Central memory CD8-positive, alpha-beta T cell (primary cell): Measurements from ENCODE around the gene ANXA10.

ENCODE experiments used
- ATAC-seq: fragments of 150-1000 bp; cut with Tn5 transposase; replicated peaks from 2 replicates; pipeline ENCODE4 v1.10.0; 2022; ENCODE audit warnings: mild to moderate bottlenecking, moderate FRiP score, moderate number of reproducible peaks; ENCODE audit not compliant: poor library complexity, severe bottlenecking; ENCODE audit errors: extremely low read depth
- DNase-seq, 2 donors: peaks; one replicate each; pipeline ENCODE4 v3.0.0; 2021; ENCODE audit warnings: low spot score in 2 of 2
- H3K27ac Mint-ChIP-seq: one replicate; pipeline ENCODE4 v1.8.0; 2022; ENCODE audit warnings: low read depth, mild to moderate bottlenecking, moderate library complexity, mixed read lengths
- H3K27me3 Mint-ChIP-seq: one replicate; pipeline ENCODE4 v1.8.0; 2022; ENCODE audit warnings: mixed read lengths
- H3K36me3 Mint-ChIP-seq: one replicate; pipeline ENCODE4 v1.8.0; 2022; ENCODE audit warnings: mild to moderate bottlenecking, moderate library complexity, mixed read lengths; ENCODE audit not compliant: insufficient read depth
- H3K4me1 Mint-ChIP-seq: one replicate; pipeline ENCODE4 v1.8.0; 2022; ENCODE audit warnings: mixed read lengths
- H3K4me3 Mint-ChIP-seq: one replicate; pipeline ENCODE4 v1.8.0; 2022; ENCODE audit warnings: mild to moderate bottlenecking, moderate library complexity, mixed read lengths
- H3K9me3 Mint-ChIP-seq: one replicate; pipeline ENCODE4 v1.8.0; 2022; ENCODE audit warnings: mixed read lengths

The ANXA10 gene, protein sequence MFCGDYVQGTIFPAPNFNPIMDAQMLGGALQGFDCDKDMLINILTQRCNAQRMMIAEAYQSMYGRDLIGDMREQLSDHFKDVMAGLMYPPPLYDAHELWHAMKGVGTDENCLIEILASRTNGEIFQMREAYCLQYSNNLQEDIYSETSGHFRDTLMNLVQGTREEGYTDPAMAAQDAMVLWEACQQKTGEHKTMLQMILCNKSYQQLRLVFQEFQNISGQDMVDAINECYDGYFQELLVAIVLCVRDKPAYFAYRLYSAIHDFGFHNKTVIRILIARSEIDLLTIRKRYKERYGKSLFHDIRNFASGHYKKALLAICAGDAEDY

DNA sequence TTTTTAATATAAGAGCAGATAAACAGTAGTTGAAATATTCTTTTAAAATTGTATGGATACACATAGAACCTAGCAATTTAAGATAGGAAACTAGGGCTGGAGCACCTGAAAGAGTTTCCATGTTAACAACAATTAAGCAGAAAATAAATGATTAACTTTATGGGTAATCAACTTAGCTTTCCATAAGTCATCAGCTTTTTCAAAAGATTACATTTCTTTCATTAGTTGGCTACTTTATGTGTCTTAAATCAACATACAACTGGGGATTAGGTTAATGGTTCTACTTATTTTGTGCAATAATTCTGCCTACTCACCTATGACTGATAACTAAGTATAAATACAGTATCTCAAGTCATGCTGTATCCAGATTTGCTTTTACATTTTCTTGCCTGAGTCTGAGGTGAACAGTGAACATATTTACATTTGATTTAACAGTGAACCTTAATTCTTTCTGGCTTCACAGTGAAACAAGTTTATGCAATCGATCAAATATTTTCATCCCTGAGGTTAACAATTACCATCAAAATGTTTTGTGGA, at the start of gene ANXA10:
ANXA10 (plus strand) TSS at position 362 of the 537 bp plus-strand sequence; CDS start at position 526, 164 bp downstream.
- Mint-ChIP-seq H3K36me3 (no peaks in the 10 kb centered on the region), H3K4me3 (no peak within 1 kb of the TSS), H3K27me3 (no peaks in the 10 kb centered on the region), H3K4me1 (no peaks in the 10 kb centered on the region), H3K9me3 (peaks cover 15% of the 10 kb centered on the region), H3K27ac (no peak within 1 kb of the TSS)
- ATAC-seq (no peak), DNase-seq (no peak)

DNA sequence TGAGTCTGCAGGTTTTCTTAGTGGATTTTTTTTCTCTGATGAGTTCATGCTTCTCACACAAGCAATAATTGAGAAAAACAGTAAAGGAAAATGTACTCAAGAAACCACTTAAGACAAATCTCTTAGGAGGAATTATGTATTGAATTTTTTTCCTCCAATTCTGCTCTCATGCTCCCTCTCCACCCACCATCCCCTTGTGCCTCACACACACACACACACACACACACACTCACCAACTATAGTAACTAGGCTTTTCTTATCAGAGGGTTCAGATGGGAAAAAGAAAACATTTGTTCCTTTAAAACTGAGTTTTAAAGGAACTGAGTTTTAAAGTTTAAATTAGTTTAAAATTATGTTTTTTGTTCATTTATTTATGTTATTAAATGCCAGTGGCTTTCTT, 47.0 kb upstream of the ANXA10 start:
- Mint-ChIP-seq H3K4me1 (no peaks in the 10 kb centered on the region), H3K27me3 (no peaks in the 10 kb centered on the region), H3K36me3 (peaks cover 2% of the 10 kb centered on the region)

DNA sequence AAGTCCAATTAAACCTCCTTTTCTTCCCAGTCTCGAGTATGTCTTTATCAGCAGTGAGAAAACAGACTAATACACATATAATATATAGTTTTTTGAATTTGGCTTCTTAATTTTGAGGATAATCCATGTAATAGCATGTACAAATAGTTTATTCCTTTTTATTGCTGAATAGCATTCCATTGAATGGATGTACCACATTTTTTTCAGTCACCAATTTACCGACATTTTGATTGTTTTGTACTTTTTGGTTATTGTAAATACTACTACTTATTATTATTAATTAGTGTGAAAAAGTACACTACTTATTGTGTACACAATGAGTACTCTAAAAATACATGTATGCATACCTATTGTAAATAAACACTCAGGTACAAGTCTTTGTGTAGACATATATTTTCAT, 42.3 kb upstream of the ANXA10 start:
- H3K9me3 Mint-ChIP-seq = peaks cover 9% of the 10 kb centered on the region
- no peak for ATAC-seq
- no peak overlapping the region for H3K27ac Mint-ChIP-seq
- no peaks in the 10 kb centered on the region for H3K27me3 Mint-ChIP-seq
- no peak overlapping the region for H3K4me3 Mint-ChIP-seq
- H3K36me3 Mint-ChIP-seq = peaks cover 2% of the 10 kb centered on the region
- H3K4me1 Mint-ChIP-seq = no peaks in the 10 kb centered on the region
- no peak for DNase-seq

More for the DNA sequence above, 47.0 kb upstream of the ANXA10 start:
- DNase-seq (no peak), ATAC-seq (no peak)
- Mint-ChIP-seq H3K4me3 (no peak overlapping the region), H3K27ac (no peak overlapping the region), H3K9me3 (peaks cover 9% of the 10 kb centered on the region)

DNA sequence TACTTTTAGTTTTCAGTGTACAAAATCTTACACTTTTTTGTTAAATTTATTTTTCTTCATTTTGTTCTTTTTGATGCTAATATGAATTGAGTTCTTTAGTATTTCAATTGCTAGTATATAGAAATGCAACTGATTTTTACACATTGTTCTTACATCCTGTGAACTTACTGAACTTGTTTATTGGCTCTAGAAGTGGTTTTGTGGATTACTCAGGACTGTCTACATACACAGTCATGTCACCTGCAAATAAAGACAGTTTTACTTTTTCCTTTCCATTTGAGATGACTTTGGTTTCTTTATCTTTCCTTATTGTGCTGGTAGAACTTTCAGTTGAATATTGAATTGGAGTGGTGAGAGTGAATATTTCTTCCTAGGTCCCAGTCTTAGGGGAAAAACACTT, 40.8 kb upstream of the ANXA10 start:
- H3K4me1 Mint-ChIP-seq = no peaks in the 10 kb centered on the region
- no peak overlapping the region for H3K27ac Mint-ChIP-seq
- ATAC-seq (no peak), DNase-seq (no peak)
- H3K36me3 Mint-ChIP-seq = peaks cover 2% of the 10 kb centered on the region
- no peaks in the 10 kb centered on the region for H3K27me3 Mint-ChIP-seq
- H3K4me3 Mint-ChIP-seq = no peak overlapping the region
- H3K9me3 Mint-ChIP-seq = peaks cover 9% of the 10 kb centered on the region

DNA sequence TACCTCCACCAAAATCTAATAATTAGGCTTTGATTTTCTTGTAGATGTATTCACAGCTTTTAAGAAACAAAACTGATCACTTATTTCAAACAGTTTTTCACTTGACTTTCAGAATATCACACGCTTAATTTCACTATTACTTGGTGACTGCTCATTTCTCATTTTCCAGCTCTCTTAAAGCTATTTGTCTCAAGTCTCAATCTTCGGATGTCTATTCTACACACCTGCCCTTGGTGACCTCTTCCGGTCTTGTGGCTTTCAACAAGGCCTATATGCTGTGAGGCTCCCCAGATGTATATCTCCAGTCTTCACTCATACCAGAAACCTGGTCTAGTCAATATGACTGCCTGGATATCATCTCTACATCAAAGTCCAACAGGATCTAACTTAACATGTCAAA, 34.9 kb upstream of the ANXA10 start:
- Mint-ChIP-seq H3K27me3 (no peaks in the 10 kb centered on the region), H3K4me3 (no peak overlapping the region), H3K27ac (no peak overlapping the region), H3K4me1 (no peaks in the 10 kb centered on the region), H3K9me3 (peaks cover 7% of the 10 kb centered on the region), H3K36me3 (no peaks in the 10 kb centered on the region)
- ATAC-seq = no peak
- DNase-seq = no peak

DNA sequence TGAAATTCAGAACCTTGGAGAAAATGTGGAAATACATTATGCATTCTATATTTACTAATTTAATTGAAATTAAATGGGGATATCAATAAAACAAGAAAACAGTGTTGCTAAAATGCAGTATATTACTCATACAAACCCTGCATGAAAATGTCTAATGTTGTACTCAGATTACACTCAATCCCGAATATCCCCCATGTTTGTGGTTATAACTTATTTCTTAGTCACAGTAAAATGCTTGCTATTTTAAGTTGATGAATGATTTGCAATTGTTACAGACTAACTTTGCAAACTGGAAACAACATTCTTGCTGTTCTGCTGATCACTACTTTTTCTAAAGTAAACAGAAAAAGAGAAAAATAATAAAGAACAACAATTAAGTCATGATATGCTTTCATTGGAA, 33.1 kb upstream of the ANXA10 start:
- Mint-ChIP-seq H3K4me3 (no peak overlapping the region), H3K27ac (no peak overlapping the region), H3K27me3 (no peaks in the 10 kb centered on the region), H3K4me1 (no peaks in the 10 kb centered on the region), H3K36me3 (no peaks in the 10 kb centered on the region), H3K9me3 (peaks cover 7% of the 10 kb centered on the region)
- no peak for ATAC-seq
- DNase-seq = no peak

DNA sequence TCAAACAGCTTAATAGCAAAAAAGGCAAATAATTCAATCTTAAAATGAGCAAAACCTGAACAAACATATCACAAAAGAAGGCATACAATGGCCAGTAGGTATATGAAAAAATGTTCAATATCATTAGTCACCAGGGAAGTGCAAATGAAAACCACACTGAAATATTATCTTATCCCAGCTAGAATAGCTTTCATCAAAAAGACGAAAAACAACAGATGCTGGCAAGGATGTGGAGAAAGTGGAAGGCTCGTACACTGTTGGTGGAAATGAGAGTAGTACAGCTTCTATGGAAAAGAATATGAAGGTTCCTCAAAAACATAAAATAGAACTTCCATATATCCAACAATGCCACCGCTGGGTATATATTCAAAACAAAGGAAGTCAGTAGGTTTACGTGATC, 29.3 kb upstream of the ANXA10 start:
- no peak overlapping the region for H3K4me3 Mint-ChIP-seq
- no peak overlapping the region for H3K27ac Mint-ChIP-seq
- H3K27me3 Mint-ChIP-seq = no peaks in the 10 kb centered on the region
- H3K36me3 Mint-ChIP-seq = no peaks in the 10 kb centered on the region
- ATAC-seq = no peak
- H3K4me1 Mint-ChIP-seq = no peaks in the 10 kb centered on the region
- peaks cover 5% of the 10 kb centered on the region for H3K9me3 Mint-ChIP-seq
- DNase-seq = no peak

DNA sequence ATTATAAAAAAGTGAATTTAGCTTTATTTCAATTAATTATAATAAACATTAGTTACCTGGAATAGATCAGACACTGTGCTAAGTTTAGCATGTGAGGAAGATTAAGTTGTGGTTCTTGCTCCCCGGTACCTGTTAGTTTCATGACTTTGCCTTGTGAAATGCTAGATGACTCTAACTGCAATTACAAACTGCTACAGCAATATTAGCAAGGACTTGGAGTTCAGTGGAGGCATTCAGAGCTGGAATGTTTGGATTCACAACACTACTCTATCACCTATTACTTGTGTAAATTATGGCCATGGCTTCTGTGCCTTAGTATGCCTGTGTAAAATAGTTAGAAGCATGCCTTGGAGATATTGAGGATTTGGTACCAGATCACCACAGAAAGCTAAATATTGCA, 21.4 kb upstream of the ANXA10 start:
- Mint-ChIP-seq H3K27ac (no peak overlapping the region), H3K9me3 (peaks cover 18% of the 10 kb centered on the region), H3K4me1 (no peaks in the 10 kb centered on the region), H3K4me3 (no peak overlapping the region), H3K36me3 (peaks cover 4% of the 10 kb centered on the region), H3K27me3 (no peaks in the 10 kb centered on the region)
- DNase-seq (no peak), ATAC-seq (no peak)

DNA sequence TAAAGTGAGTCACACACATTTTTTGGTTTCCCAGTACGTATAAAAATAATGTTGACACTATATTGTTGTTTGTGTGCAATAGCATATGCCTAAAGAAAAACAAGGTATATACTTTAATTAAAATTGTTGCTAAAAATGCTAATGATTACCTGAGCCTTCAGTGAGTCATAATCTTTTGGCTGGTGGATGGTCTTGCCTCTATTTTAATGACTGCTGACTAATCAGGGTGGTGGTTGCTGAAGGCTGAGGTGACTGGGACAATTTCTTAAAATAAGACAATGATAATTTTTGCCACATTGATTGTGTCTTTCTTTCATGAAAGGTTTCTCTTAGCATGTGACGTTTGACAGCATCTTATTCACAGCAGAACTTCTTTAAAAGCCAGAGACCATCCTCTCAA, 21.0 kb upstream of the ANXA10 start:
- no peak for ATAC-seq
- Mint-ChIP-seq H3K4me3 (no peak overlapping the region), H3K27me3 (no peaks in the 10 kb centered on the region)

DNA sequence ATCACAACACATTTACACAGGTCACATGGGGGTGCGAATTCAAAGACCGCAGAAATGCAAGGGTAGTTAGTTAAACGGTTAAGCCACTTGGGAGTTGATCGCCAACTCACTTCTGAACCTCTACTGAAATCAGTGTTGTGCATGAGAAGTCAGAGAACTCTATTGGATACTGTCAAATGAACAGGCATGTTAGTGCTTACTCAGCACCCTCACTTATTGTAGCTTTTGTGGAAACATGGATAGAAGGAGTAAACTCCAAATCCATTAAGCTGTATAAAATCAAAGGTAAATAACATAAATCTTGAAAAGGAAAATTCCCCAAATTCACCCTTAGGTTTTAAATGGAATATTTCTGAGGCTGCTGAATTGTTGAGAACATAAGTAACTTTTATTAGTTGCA, 17.5 kb upstream of the ANXA10 start:
- Mint-ChIP-seq H3K4me3 (no peak overlapping the region), H3K9me3 (peaks cover 3% of the 10 kb centered on the region), H3K27me3 (no peaks in the 10 kb centered on the region), H3K36me3 (no peaks in the 10 kb centered on the region), H3K4me1 (no peaks in the 10 kb centered on the region), H3K27ac (no peak overlapping the region)
- DNase-seq (no peak), ATAC-seq (no peak)

More for the DNA sequence above, 21.0 kb upstream of the ANXA10 start:
- no peak for DNase-seq
- peaks cover 18% of the 10 kb centered on the region for H3K9me3 Mint-ChIP-seq
- H3K36me3 Mint-ChIP-seq = peaks cover 4% of the 10 kb centered on the region
- no peak overlapping the region for H3K27ac Mint-ChIP-seq
- H3K4me1 Mint-ChIP-seq = no peaks in the 10 kb centered on the region

DNA sequence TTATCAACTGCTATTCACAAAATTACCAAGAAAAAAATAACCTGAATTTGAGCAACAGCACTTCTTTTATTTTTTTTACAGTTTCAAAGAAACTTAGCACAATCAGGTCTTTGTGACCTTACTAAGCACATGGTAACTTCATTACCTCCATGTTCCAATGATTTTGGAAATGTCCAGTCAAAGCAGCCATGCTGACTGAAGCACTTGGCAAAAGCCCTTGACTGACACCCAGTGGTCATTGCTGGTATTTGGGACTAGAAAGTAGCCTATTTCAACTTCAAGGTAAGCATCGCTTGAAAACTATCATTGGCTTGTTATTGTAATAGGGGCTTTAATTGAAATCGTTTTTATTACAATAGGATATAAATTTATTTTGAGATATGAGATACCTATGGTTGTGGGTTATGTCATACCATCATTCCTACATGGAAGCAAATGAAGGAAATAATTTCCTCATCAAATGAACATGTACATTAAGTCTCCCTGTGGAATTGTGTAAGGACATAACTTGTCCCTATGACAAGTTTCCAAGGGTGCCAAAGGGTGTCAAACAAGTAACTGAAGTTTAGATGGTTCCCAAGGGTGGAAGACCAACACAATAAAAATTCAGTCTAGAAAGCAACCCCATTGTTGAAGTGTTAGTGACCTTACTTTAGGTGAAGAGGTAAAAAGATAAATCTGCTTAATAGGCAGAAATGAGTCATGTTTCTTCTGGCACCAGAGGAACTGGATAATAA, 15.2 kb upstream of the ANXA10 start:
- H3K4me1 Mint-ChIP-seq = no peaks in the 10 kb centered on the region
- ATAC-seq (no peak), DNase-seq (no peak)
- no peak overlapping the region for H3K27ac Mint-ChIP-seq
- H3K9me3 Mint-ChIP-seq = no peaks in the 10 kb centered on the region
- H3K27me3 Mint-ChIP-seq = no peaks in the 10 kb centered on the region
- no peaks in the 10 kb centered on the region for H3K36me3 Mint-ChIP-seq
- no peak overlapping the region for H3K4me3 Mint-ChIP-seq

DNA sequence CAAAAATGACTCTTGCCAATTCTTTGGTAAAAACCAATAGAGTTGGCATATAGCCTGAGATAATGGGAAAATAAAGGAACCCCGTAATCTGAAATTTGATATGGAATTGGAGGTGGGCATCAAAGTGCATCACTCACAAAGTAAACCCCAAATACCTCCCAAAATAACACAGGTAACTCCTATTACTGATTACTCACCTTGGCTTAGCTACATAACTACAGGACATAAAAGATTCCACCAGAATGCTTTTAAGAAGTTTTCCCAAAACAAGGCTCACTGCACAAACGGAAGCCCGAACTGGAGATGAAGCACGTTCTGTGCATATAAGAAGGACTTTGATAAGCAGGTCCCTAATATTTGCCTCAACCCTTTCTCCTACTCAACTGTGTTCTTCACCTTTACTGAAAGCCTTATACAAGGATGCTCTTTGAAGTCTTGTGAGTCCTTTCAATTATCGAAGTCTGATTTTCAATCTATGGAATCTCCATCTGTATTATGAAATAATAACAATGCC, 14.6 kb upstream of the ANXA10 start:
- no peaks in the 10 kb centered on the region for H3K4me1 Mint-ChIP-seq
- H3K9me3 Mint-ChIP-seq = no peaks in the 10 kb centered on the region
- no peak for DNase-seq
- no peaks in the 10 kb centered on the region for H3K36me3 Mint-ChIP-seq
- H3K4me3 Mint-ChIP-seq = no peak overlapping the region
- no peak for ATAC-seq
- no peak overlapping the region for H3K27ac Mint-ChIP-seq
- no peaks in the 10 kb centered on the region for H3K27me3 Mint-ChIP-seq

DNA sequence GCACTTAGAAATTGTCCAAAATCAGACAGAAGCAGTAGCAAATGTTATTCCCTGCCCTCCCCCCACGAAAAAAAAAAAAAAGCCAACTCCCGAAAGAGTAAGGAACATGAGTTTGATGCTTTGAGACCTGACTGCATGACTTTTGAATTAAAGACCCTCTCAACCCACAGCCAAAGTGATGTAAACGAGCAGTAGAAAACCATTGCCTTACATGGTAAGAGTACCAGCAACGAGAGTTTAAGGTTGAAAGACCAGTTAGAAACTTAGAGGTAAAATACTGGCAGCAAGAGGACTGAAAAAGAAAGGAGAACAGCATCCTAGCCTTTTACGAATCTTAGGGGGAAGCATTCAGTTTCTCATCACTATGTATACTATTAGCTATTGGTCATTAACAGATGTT, 10.0 kb upstream of the ANXA10 start:
- Mint-ChIP-seq H3K4me1 (no peaks in the 10 kb centered on the region), H3K4me3 (no peak overlapping the region), H3K27ac (no peak overlapping the region), H3K36me3 (no peaks in the 10 kb centered on the region), H3K9me3 (peaks cover 10% of the 10 kb centered on the region), H3K27me3 (no peaks in the 10 kb centered on the region)
- DNase-seq (no peak), ATAC-seq (no peak)
